Adrenal gland (tissue), 5 donors: ENCODE measurements around the gene STARD10.

Experiments used
- POLR2A ChIP-seq, 2 donors: fragments of 450-650 bp; IDR thresholded peaks; one replicate each; pipeline ENCODE4 v1.6.1; 2017; ENCODE audit warnings: antibody characterized with exemption in 2 of 2, mild to moderate bottlenecking in 2 of 2, moderate library complexity in 1 of 2
- TF ChIP-seq, protein P1 (sequence below), 6 experiments: fragments of 450-650 bp in 4 of 6; fragments of 200-600 bp in 2 of 6; sonication (generic) in 1 of 6; IDR thresholded peaks; 1 replicate in 5 of 6; 2 replicates in 1 of 6; pipeline versions ENCODE4 v1.5.1 to v1.8.0; 2016 to 2021; ENCODE audit warnings: antibody characterized with exemption in 6 of 6, mild to moderate bottlenecking in 2 of 6, moderate library complexity in 1 of 6
- donor health status: DM: no; HTN: no; CAD: no.

GRCh38 chr11:72833083-72833733 is 39.4 kb upstream of the STARD10 start:
- TF ChIP-seq, protein P1, sequence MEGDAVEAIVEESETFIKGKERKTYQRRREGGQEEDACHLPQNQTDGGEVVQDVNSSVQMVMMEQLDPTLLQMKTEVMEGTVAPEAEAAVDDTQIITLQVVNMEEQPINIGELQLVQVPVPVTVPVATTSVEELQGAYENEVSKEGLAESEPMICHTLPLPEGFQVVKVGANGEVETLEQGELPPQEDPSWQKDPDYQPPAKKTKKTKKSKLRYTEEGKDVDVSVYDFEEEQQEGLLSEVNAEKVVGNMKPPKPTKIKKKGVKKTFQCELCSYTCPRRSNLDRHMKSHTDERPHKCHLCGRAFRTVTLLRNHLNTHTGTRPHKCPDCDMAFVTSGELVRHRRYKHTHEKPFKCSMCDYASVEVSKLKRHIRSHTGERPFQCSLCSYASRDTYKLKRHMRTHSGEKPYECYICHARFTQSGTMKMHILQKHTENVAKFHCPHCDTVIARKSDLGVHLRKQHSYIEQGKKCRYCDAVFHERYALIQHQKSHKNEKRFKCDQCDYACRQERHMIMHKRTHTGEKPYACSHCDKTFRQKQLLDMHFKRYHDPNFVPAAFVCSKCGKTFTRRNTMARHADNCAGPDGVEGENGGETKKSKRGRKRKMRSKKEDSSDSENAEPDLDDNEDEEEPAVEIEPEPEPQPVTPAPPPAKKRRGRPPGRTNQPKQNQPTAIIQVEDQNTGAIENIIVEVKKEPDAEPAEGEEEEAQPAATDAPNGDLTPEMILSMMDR (IDR thresholded peaks at IDR 0.05), result no peak
- no peak for TF ChIP-seq POLR2A (IDR thresholded peaks at IDR 0.05)
